Left lung (tissue), 10 donors: Measurements from ENCODE around the gene KRTAP10-12. TPM values are rescaled to one million over a fixed set of nuclear protein-coding genes. Genes with fewer than 3 reads are reported as not detected.

Source experiments
- ATAC-seq: fragments of 200-7000 bp; cut with Tn5 transposase; one replicate; pipeline ENCODE4 v1.9.1; 2020; ENCODE audit warnings: moderate library complexity
- DNase-seq, 4 donors: peaks; one replicate each; pipeline ENCODE4 v3.0.0-alpha.2; 2013 to 2020
- H3K27ac ChIP-seq, 2 donors: fragments of 200-600 bp; sonication (generic) in 1 of 2; one replicate each; pipeline versions ENCODE4 v1.5.0 to v1.8.0; 2020 to 2021
- H3K27me3 ChIP-seq, 2 donors: fragments of 200-600 bp; sonication (generic) in 1 of 2; one replicate each; pipeline versions ENCODE4 v1.5.0 to v1.8.0; 2020 to 2021
- H3K36me3 ChIP-seq, 2 donors: fragments of 200-600 bp; sonication (generic) in 1 of 2; one replicate each; pipeline versions ENCODE4 v1.5.0 to v1.8.0; 2020 to 2021
- H3K4me1 ChIP-seq, 2 donors: fragments of 200-600 bp; one replicate each; pipeline ENCODE4 v1.8.0; 2021
- H3K4me3 ChIP-seq, 2 donors: fragments of 200-600 bp; sonication (generic) in 1 of 2; one replicate each; pipeline versions ENCODE4 v1.5.0 to v1.8.0; 2020 to 2021; ENCODE audit warnings: mild to moderate bottlenecking in 1 of 2
- H3K9me3 ChIP-seq, 2 donors: fragments of 200-600 bp; sonication (generic) in 1 of 2; one replicate each; pipeline versions ENCODE4 v1.5.0 to v1.8.0; 2020 to 2021
- CTCF ChIP-seq, 2 donors: fragments of 200-600 bp; sonication (generic) in 1 of 2; IDR thresholded peaks; one replicate each; pipeline versions ENCODE4 v1.5.0 to v1.8.0; 2021; ENCODE audit warnings: antibody characterized with exemption in 2 of 2
- intact Hi-C, 2 donors: fragments of 100-400 bp; cut with DNase I; formaldehyde crosslinking; loops; one replicate each; pipeline versions ENCODE4 v1.11.2 to v1.14.2; 2022
- polyA plus RNA-seq, 6 donors: library from polyadenylated mRNA; unstranded; fragments of 120-200 nt; gene quantifications; one replicate each; pipeline ENCODE4 v1.2.1, GENCODE V29; 2013; ENCODE audit not compliant: insufficient read length in 6 of 6
- total RNA-seq, 2 donors: library from RNA; stranded (reverse); fragmentation: NEBNext Ultra II Directional; extraction: Animal tissue kit (Norgen Biotek cat#: 25700); gene quantifications; one replicate each; pipeline ENCODE4 v1.2.1, GENCODE V29; 2021
- donor health status: DM: no; HTN: yes; CAD: no.
- donor health status: DM: no; HTN: no; CAD: no.

Gene KRTAP10-12
- total and polyA plus RNA-seq, 8 donors: not detected

GRCh38 chr21:44726826-44727225, 29.9 kb downstream of the KRTAP10-12 start:
- Histone ChIP-seq H3K36me3 (no peaks in the 10 kb centered on the region), H3K4me1 (no peaks in the 10 kb centered on the region), H3K4me3 (no peak overlapping the region), H3K27me3 (peaks cover 19 to 72% of the 10 kb centered on the region in 2 donors), H3K9me3 (no peaks in the 10 kb centered on the region), H3K27ac (no peak overlapping the region)
- intact Hi-C loops: no loop called here
- TF ChIP-seq CTCF (IDR thresholded peaks at IDR 0.05): no peak
- DNase-seq: no peak
- no peak for ATAC-seq

- Histone ChIP-seq H3K36me3 (no peaks in the 10 kb centered on the region), H3K4me1 (no peaks in the 10 kb centered on the region), H3K4me3 (no peak overlapping the region), H3K27me3 (peaks cover 19 to 67% of the 10 kb centered on the region in 2 donors), H3K9me3 (no peaks in the 10 kb centered on the region), H3K27ac (no peak overlapping the region)
- ATAC-seq (no peak), DNase-seq (no peak)
- TF ChIP-seq CTCF (IDR thresholded peaks at IDR 0.05): no peak
- intact Hi-C loops: no loop called here
These were observed 30.3 kb downstream of the KRTAP10-12 start for GRCh38 chr21:44727321-44727720.

- Histone ChIP-seq H3K4me1 (no peaks in the 10 kb centered on the region), H3K36me3 (no peaks in the 10 kb centered on the region), H3K27ac (no peak overlapping the region), H3K4me3 (no peak overlapping the region), H3K9me3 (no peaks in the 10 kb centered on the region), H3K27me3 (peaks cover 15 to 62% of the 10 kb centered on the region in 2 donors)
- intact Hi-C loops: no loop called here
- DNase-seq (no peak), ATAC-seq (no peak)
- TF ChIP-seq CTCF (IDR thresholded peaks at IDR 0.05): no peak
These were observed 30.8 kb downstream of the KRTAP10-12 start for GRCh38 chr21:44727757-44728156.

- H3K4me1 ChIP-seq: no peaks in the 10 kb centered on the region
- intact Hi-C loops: no loop called here
- peaks cover 5 to 53% of the 10 kb centered on the region in 2 donors for H3K27me3 ChIP-seq
- DNase-seq (no peak), ATAC-seq (no peak)
- TF ChIP-seq CTCF (IDR thresholded peaks at IDR 0.05): no peak
- no peak overlapping the region for H3K27ac ChIP-seq
- H3K4me3 ChIP-seq: no peak overlapping the region
- no peaks in the 10 kb centered on the region for H3K36me3 ChIP-seq
- H3K9me3 ChIP-seq: no peaks in the 10 kb centered on the region
These were observed 31.7 kb downstream of the KRTAP10-12 start for GRCh38 chr21:44728716-44729115.

GRCh38 chr21:44729336-44730027, 32.5 kb downstream of the KRTAP10-12 start:
- no peak for TF ChIP-seq CTCF (IDR thresholded peaks at IDR 0.05)
- Histone ChIP-seq H3K36me3 (no peaks in the 10 kb centered on the region), H3K4me1 (no peaks in the 10 kb centered on the region), H3K9me3 (no peaks in the 10 kb centered on the region), H3K4me3 (no peak overlapping the region), H3K27me3 (peaks cover 0 to 45% of the 10 kb centered on the region in 2 donors), H3K27ac (no peak overlapping the region)
- DNase-seq (no peak), ATAC-seq (no peak)
- intact Hi-C loops: no loop called here
